ENCODE data around the gene CFAP20DC. TPM values are rescaled to one million over a fixed set of nuclear protein-coding genes. Genes with fewer than 3 reads are reported as not detected.

CFAP20DC gene
- total and polyA plus RNA-seq, 2 of the 13 experiments (the other 11 are each of a cell fraction or from before 2014, with no cell fraction given) = not detected

- no peak for TF ChIP-seq CEBPZ (IDR thresholded peaks at IDR 0.05; ENCODE audit: low read length)
- no peak for TF ChIP-seq TBP (CRISPR knock-in tag; IDR thresholded peaks at IDR 0.05)
- TF ChIP-seq NFKBIZ (CRISPR knock-in tag; IDR thresholded peaks at IDR 0.05) = no peak
- no peak for TF ChIP-seq ZNF562 (CRISPR knock-in tag; IDR thresholded peaks at IDR 0.05; ENCODE audit: borderline replicate concordance)
- TF ChIP-seq RFX3 (CRISPR knock-in tag; IDR thresholded peaks at IDR 0.05) = no peak
Measured at GRCh38 chr3:59043391-59043790, 6.4 kb downstream of the CFAP20DC start (continued).

- FAIRE-seq (no peak), ATAC-seq (no peak), DNase-seq (ENCODE audit: low spot score) (no peak)
- H3K79me2 ChIP-seq (ENCODE audit: insufficient read depth, low read length) = no peaks in the 10 kb centered on the region
- TF ChIP-seq ZNF484 (CRISPR knock-in tag; IDR thresholded peaks at IDR 0.05; ENCODE audit: borderline replicate concordance, low read depth) = no peak
- no peak overlapping the region for H3K4me2 ChIP-seq (ENCODE audit: low read depth, low read length)
- no peak overlapping the region for H3K4me3 ChIP-seq (replicated peaks in 1 of 3; ENCODE audit: insufficient read depth in 1 of 3, low read depth in 2 of 3, low read length in 3 of 3)
- H3K27ac ChIP-seq (ENCODE audit: extremely low read length, insufficient read depth, low read length) = no peak overlapping the region
- H3K27me3 ChIP-seq (ENCODE audit: control insufficient read depth in 1 of 2, insufficient read depth in 2 of 2, low read length in 2 of 2) = no peaks in the 10 kb centered on the region; a peak in 1 of 5 replicates
- CTCF ChIA-PET (ENCODE audit: low intra/inter-chr PET ratio, low total read pairs) = no interaction called here
- H4K20me1 ChIP-seq (ENCODE audit: insufficient read depth, low read length) = no peaks in the 10 kb centered on the region
- no peaks in the 10 kb centered on the region for H3K9me3 ChIP-seq (ENCODE audit: low read length)
- H3K4me1 ChIP-seq (ENCODE audit: insufficient read depth, low read length) = no peaks in the 10 kb centered on the region
- in situ Hi-C loops (cut with HindIII; ENCODE audit: extremely low pct_ligation_motif_present, low pct_unique_long_range_greater_than_20kb) (no loop called here), intact Hi-C loops (cut with micrococcal nuclease; ENCODE audit: unreplicated experiment) (no loop called here)
- POLR2A ChIA-PET = no interaction called here
- BruUV-seq (replicated peaks) = no TSS peak
- H3K36me3 ChIP-seq (replicated peaks in 1 of 2; ENCODE audit: control insufficient read depth in 1 of 2, insufficient read depth in 2 of 2, low read length in 2 of 2) = no peaks in the 10 kb centered on the region
- no peak overlapping the region for H3K9ac ChIP-seq (ENCODE audit: insufficient read depth, low read depth, low read length)
- H2AFZ ChIP-seq (ENCODE audit: low read length) = no peak overlapping the region
Measured at GRCh38 chr3:59040902-59041301, 8.9 kb downstream of the CFAP20DC start.

Data from HepG2 (cell line).